WTC11 (cell line): ENCODE results near the gene HMGCS2. TPM values are rescaled to one million over a fixed set of nuclear protein-coding genes. Genes with fewer than 3 reads are reported as not detected.

Source experiments
- ATAC-seq: fragments of 200-7000 bp; cut with Tn5 transposase; 2 replicates; pipeline ENCODE4 v1.10.0; 2021; ENCODE audit warnings: mild to moderate bottlenecking, moderate library complexity
- CTCF ChIA-PET: fragments of 300-600 bp; sonication (Branson Sonifier 250); formaldehyde crosslinking; loops from one replicate; lab custom pipeline; 2021; ENCODE audit warnings: antibody characterized with exemption; lab: Charles Lee
- POLR2A ChIA-PET: fragments of 350-600 bp; sonication (Branson Sonifier 250); formaldehyde crosslinking; loops from one replicate; lab custom pipeline; 2021; ENCODE audit warnings: antibody characterized with exemption; lab: Charles Lee
- DNase-seq: peaks from one replicate; pipeline ENCODE4 v3.0.0; 2021; ENCODE audit warnings: low spot score
- H3K27ac Mint-ChIP-seq: 2 replicates; pipeline ENCODE4 v1.8.0; 2021; ENCODE audit warnings: mixed read lengths
- H3K27me3 Mint-ChIP-seq: 2 replicates; pipeline ENCODE4 v1.8.0; 2021; ENCODE audit warnings: low read depth, mild to moderate bottlenecking, moderate library complexity, mixed read lengths
- H3K36me3 Mint-ChIP-seq: 2 replicates; pipeline ENCODE4 v1.8.0; 2021; ENCODE audit warnings: mixed read lengths
- H3K4me1 Mint-ChIP-seq: 2 replicates; pipeline ENCODE4 v1.8.0; 2022; ENCODE audit warnings: mixed read lengths
- H3K4me3 Mint-ChIP-seq: 2 replicates; pipeline ENCODE4 v1.8.0; 2021; ENCODE audit warnings: mild to moderate bottlenecking, moderate library complexity, mixed read lengths
- H3K9me3 Mint-ChIP-seq: 2 replicates; pipeline ENCODE4 v1.8.0; 2021; ENCODE audit warnings: mixed read lengths
- AFF4 ChIP-seq: sonication (generic); formaldehyde crosslinking; IDR thresholded peaks from 2 replicates; pipeline ENCODE4 v1.8.1; 2023; ENCODE audit warnings: mild to moderate bottlenecking, missing genetic modification reagents, borderline replicate concordance
- EMX1 ChIP-seq: fragments of 250-450 bp; sonication (Bioruptor Pico); IDR thresholded peaks from 2 replicates; pipeline ENCODE4 v1.8.0; 2021; ENCODE audit warnings: mild to moderate bottlenecking
- ETV6 ChIP-seq: sonication (generic); formaldehyde crosslinking; IDR thresholded peaks from 2 replicates; pipeline ENCODE4 v1.8.1; 2022; ENCODE audit warnings: mild to moderate bottlenecking, missing genetic modification reagents
- GTF2I ChIP-seq: fragments of 250-450 bp; sonication (Bioruptor Pico); conservative IDR thresholded peaks from 2 replicates; pipeline ENCODE4 v1.4.0; 2021; ENCODE audit warnings: mild to moderate bottlenecking
- HMGA2 ChIP-seq: fragments of 250-450 bp; sonication (Bioruptor Pico); IDR thresholded peaks from 2 replicates; pipeline ENCODE4 v1.4.0; 2021; ENCODE audit warnings: mild to moderate bottlenecking, moderate library complexity
- IRF1 ChIP-seq: sonication (generic); formaldehyde crosslinking; IDR thresholded peaks from 2 replicates; pipeline ENCODE4 v1.8.0; 2023; ENCODE audit warnings: missing genetic modification reagents
- MXD4 ChIP-seq: fragments of 250-450 bp; sonication (Bioruptor Pico); IDR thresholded peaks from 2 replicates; pipeline ENCODE4 v1.8.0; 2021; ENCODE audit warnings: mild to moderate bottlenecking, moderate library complexity, borderline replicate concordance
- PRDM15 ChIP-seq: sonication (generic); formaldehyde crosslinking; IDR thresholded peaks from 2 replicates; pipeline ENCODE4 v1.8.0; 2022; ENCODE audit warnings: missing genetic modification reagents
- SMAD4 ChIP-seq: sonication (generic); formaldehyde crosslinking; IDR thresholded peaks from 2 replicates; pipeline ENCODE4 v1.8.0; 2022; ENCODE audit warnings: mild to moderate bottlenecking, missing genetic modification reagents
- TEAD4 ChIP-seq: sonication (generic); formaldehyde crosslinking; IDR thresholded peaks from 2 replicates; pipeline ENCODE4 v1.8.0; 2022; ENCODE audit warnings: mild to moderate bottlenecking, missing genetic modification reagents
- ZMAT4 ChIP-seq: fragments of 250-450 bp; sonication (Bioruptor Pico); IDR thresholded peaks from 2 replicates; pipeline ENCODE4 v1.9.0; 2021; ENCODE audit warnings: mild to moderate bottlenecking
- ZNF138 ChIP-seq: sonication (generic); formaldehyde crosslinking; conservative IDR thresholded peaks from 2 replicates; pipeline ENCODE4 v1.8.1; 2022; ENCODE audit warnings: mild to moderate bottlenecking, moderate library complexity, missing genetic modification reagents
- ZNF423 ChIP-seq: fragments of 250-450 bp; sonication (Bioruptor Pico); IDR thresholded peaks from 2 replicates; pipeline ENCODE4 v2.1.2; 2022; ENCODE audit warnings: mild to moderate bottlenecking, moderate library complexity
- total RNA-seq: library from RNA; stranded (reverse); gene quantifications from 3 replicates; pipeline ENCODE4 v1.2.3, GENCODE V29; 2021
- TF ChIP-seq, protein P1 (sequence below): sonication (generic); formaldehyde crosslinking; IDR thresholded peaks from 2 replicates; pipeline ENCODE4 v1.8.0; 2022; ENCODE audit warnings: mild to moderate bottlenecking, missing genetic modification reagents
- TF ChIP-seq, protein P2 (sequence below): sonication (generic); formaldehyde crosslinking; IDR thresholded peaks from 2 replicates; pipeline ENCODE4 v1.8.1; 2023; ENCODE audit warnings: mild to moderate bottlenecking, missing genetic modification reagents, moderate library complexity
- TF ChIP-seq, protein P3 (sequence below): fragments of 250-450 bp; sonication (Bioruptor Pico); conservative IDR thresholded peaks from 2 replicates; pipeline ENCODE4 v1.9.0; 2021; ENCODE audit warnings: mild to moderate bottlenecking

The HMGCS2 gene
- total RNA-seq, 1 experiment from 2014 or later, result 0.24 TPM

DNA sequence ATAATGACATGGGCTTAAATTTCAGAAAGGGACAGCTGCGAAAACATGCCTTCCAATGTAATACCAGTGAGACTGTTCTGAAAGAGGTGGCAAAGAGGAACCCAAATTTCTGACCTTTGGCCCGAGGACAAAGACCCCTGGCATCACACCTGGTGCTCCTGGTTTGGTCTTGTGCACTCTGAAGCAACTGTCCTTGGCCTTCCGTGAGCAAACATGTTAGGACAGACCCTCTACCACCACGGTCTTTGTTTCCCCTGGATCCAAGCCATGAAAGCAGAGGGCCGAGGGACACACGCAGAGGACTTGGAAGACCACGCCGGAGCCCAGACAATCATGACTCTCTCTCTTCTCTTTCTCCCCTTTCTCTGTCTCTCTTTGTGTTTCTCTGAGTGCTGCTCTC, 36.5 kb upstream of the HMGCS2 start (continued):
- TF ChIP-seq AFF4 (CRISPR knock-in tag) (no peak), TEAD4 (no peak), MXD4 (CRISPR knock-in tag) (no peak)
- TF ChIP-seq, all 79 proteins: peak for 0

DNA sequence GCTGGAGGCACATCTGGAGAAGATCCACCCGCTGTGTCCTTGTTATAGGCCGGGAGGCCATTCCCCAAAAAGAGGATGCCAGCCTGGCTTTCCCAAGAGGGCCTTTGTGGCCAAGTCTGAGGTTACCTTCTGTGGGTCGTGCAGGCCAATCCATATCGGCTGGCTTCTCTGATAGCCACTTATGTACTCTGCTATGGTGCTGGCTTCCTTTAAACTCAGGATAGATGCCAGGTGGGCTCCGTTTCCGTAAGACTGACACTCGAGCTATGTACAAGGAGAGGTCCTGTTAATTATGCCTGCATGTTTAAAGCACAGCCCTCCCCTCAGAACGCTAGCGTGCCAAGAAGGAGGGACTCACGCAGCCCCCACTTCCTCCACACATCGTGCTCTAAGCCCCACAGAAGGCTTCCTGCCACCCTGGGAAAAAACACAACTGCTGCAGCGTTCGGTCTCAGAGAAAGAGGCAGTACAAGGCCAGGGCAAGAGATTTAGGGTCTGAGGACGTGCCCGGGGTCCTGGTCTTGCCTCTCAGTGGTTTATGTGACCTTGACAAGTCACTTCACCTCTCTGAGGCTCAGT, 31.0 kb upstream of the HMGCS2 start:
- ChIA-PET CTCF (interaction anchor here (2.1 kb wide), 1 partner anchor 9 kb away, joined by 9 read pairs; no protein-coding TSS in a partner anchor), POLR2A (no interaction called here)
- DNase-seq (no peak), ATAC-seq (no peak)
- Mint-ChIP-seq H3K27ac (no peak overlapping the region), H3K9me3 (no peaks in the 10 kb centered on the region), H3K27me3 (no peaks in the 10 kb centered on the region; the same call in 1 of the 2 replicates), H3K4me3 (no peak overlapping the region), H3K36me3 (no peaks in the 10 kb centered on the region), H3K4me1 (no peaks in the 10 kb centered on the region)
- TF ChIP-seq PRDM15 (no peak), ZNF423 (no peak), ZNF138 (CRISPR knock-in tag) (no peak), HMGA2 (CRISPR knock-in tag) (no peak), ETV6 (no peak), ZMAT4 (CRISPR knock-in tag) (no peak), IRF1 (no peak), EMX1 (CRISPR knock-in tag) (no peak), SMAD4 (CRISPR knock-in tag) (no peak), GTF2I (no peak)
- TF ChIP-seq, protein P1, sequence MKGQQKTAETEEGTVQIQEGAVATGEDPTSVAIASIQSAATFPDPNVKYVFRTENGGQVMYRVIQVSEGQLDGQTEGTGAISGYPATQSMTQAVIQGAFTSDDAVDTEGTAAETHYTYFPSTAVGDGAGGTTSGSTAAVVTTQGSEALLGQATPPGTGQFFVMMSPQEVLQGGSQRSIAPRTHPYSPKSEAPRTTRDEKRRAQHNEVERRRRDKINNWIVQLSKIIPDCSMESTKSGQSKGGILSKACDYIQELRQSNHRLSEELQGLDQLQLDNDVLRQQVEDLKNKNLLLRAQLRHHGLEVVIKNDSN, result no peak
- TF ChIP-seq, protein P2, sequence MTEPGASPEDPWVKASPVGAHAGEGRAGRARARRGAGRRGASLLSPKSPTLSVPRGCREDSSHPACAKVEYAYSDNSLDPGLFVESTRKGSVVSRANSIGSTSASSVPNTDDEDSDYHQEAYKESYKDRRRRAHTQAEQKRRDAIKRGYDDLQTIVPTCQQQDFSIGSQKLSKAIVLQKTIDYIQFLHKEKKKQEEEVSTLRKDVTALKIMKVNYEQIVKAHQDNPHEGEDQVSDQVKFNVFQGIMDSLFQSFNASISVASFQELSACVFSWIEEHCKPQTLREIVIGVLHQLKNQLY (CRISPR knock-in tag), result no peak
- TF ChIP-seq, protein P3, sequence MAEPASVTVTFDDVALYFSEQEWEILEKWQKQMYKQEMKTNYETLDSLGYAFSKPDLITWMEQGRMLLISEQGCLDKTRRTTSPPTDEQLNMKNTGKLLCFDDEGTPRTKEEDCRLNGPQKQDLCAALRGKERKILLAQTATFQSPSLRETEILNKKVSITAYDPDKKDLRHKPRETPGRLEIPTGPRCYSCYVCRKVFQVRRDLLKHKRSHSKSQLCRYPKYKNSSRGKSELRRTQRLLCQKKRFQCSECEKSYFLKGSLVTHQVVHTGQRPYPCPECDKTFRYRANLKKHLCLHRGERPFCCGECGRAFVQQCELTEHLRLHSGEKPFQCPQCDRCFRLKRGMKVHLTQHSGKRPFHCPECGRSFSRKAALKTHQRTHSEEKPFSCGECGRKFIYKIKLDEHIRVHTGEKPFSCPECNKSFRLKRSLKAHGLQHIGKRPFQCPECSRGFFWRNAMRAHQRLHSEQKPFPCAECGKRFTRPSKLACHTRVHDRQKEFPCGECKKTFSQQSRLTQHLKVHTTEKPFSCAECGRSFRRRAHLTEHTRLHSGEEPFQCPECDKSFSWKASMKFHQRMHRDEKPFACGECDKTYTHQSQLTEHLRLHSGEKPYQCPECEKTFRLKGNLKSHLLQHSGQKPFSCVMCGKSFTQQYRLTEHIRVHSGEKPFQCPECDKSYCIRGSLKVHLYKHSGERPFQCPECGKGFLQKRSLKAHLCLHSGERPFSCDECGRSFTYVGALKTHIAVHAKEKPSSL (CRISPR knock-in tag), result no peak
